ENCODE data around the gene RNASE11.

The RNASE11 gene

DNA sequence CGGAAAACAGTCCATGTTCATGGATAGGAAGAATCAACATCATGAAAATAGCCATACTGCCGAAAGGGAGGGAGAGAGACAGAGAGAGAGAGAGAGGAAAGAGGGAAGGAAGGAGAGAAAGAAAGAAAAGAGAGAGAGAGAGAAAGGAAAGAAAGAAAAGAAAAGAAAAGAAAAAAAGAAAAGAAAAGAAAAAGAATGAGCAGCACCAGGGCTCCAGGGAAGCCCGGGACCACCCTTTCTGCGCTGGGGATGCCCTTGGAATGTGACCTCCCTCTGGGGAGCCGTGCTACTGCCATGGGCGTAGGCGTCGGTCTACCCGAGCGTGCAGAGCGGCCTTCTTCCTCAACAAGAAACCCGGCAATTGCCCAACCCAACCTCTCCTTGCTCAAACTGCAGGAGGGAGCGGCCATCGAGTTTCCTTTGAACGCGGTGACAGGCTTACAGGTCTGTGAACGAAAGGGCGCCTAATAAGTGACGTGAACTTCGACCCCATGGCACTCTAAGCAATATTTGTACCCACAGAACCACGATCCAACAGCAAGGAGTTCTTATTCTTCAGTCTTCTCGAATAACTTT lies 36.8 kb upstream of the RNASE11 start (continued):
- TF ChIP-seq ZNF544 (tag by site-specific recombination; IDR thresholded peaks at IDR 0.05) (no peak), YY2 (tag by site-specific recombination; IDR thresholded peaks at IDR 0.05) (0 out of 2 replicates have a peak, but pooled peaks have one; percentile 24), ZBTB26 (tag by site-specific recombination; optimal IDR thresholded peaks at IDR 0.05) (peak; percentile 8), ZNF155 (tag by site-specific recombination; IDR thresholded peaks at IDR 0.05) (no peak; the same call in 1 of the 2 replicates), ZNF580 (tag by site-specific recombination; IDR thresholded peaks at IDR 0.05) (no peak), ZNF530 (tag by site-specific recombination; IDR thresholded peaks at IDR 0.05; ENCODE audit: low read depth) (0 out of 2 replicates have a peak, but pooled peaks have one; percentile 51), REPIN1 (tag by site-specific recombination; IDR thresholded peaks at IDR 0.05; ENCODE audit: low read depth) (0 out of 2 replicates have a peak, but pooled peaks have one; percentile 53), ZXDB (tag by site-specific recombination; IDR thresholded peaks at IDR 0.05) (peak; percentile 51; the same call in 1 of the 2 replicates), ELK4 (IDR thresholded peaks at IDR 0.05; ENCODE audit: borderline replicate concordance, low read depth, low read length) (no peak), KLF10 (tag by site-specific recombination; IDR thresholded peaks at IDR 0.05) (no peak; the same call in 1 of the 2 replicates), HOXD13 (CRISPR knock-in tag; IDR thresholded peaks at IDR 0.05; ENCODE audit: borderline replicate concordance) (no peak), SALL2 (tag by site-specific recombination; IDR thresholded peaks at IDR 0.05; ENCODE audit: borderline replicate concordance) (no peak), ZNF24 (tag by site-specific recombination; IDR thresholded peaks at IDR 0.05) (no peak), ZNF37A (tag by site-specific recombination; IDR thresholded peaks at IDR 0.05) (no peak), GLI2 (tag by site-specific recombination; IDR thresholded peaks at IDR 0.05; ENCODE audit: borderline replicate concordance, low read depth) (no peak), ZNF837 (tag by site-specific recombination; IDR thresholded peaks at IDR 0.05) (no peak), PRDM1 (tag by site-specific recombination; IDR thresholded peaks at IDR 0.05) (peak; percentile 88), ZNF623 (tag by site-specific recombination; IDR thresholded peaks at IDR 0.05) (no peak), ZNF248 (tag by site-specific recombination; IDR thresholded peaks at IDR 0.05) (peak; percentile 100), ZNF558 (tag by site-specific recombination; IDR thresholded peaks at IDR 0.05) (no peak), GLI4 (tag by site-specific recombination; IDR thresholded peaks at IDR 0.05) (no peak), TCF7L2 (IDR thresholded peaks at IDR 0.05; ENCODE audit: borderline replicate concordance, low read depth, low read length) (no peak), ZNF596 (tag by site-specific recombination; IDR thresholded peaks at IDR 0.05) (peak; percentile 52; the same call in 1 of the 2 replicates), ZNF121 (tag by site-specific recombination; IDR thresholded peaks at IDR 0.05) (no peak), ZNF114 (tag by site-specific recombination; IDR thresholded peaks at IDR 0.05) (no peak), ZFP69B (tag by site-specific recombination; IDR thresholded peaks at IDR 0.05) (peak; percentile 65; the same call in 1 of the 2 replicates), ZNF624 (tag by site-specific recombination; IDR thresholded peaks at IDR 0.05) (no peak), ZNF423 (tag by site-specific recombination; IDR thresholded peaks at IDR 0.05) (peak; percentile 84), ZNF610 (tag by site-specific recombination; IDR thresholded peaks at IDR 0.05; ENCODE audit: borderline replicate concordance) (peak; percentile 87; the same call in 1 of the 2 replicates), KLF16 (tag by site-specific recombination; IDR thresholded peaks at IDR 0.05) (peak; percentile 84)
- TF ChIP-seq, protein P1, sequence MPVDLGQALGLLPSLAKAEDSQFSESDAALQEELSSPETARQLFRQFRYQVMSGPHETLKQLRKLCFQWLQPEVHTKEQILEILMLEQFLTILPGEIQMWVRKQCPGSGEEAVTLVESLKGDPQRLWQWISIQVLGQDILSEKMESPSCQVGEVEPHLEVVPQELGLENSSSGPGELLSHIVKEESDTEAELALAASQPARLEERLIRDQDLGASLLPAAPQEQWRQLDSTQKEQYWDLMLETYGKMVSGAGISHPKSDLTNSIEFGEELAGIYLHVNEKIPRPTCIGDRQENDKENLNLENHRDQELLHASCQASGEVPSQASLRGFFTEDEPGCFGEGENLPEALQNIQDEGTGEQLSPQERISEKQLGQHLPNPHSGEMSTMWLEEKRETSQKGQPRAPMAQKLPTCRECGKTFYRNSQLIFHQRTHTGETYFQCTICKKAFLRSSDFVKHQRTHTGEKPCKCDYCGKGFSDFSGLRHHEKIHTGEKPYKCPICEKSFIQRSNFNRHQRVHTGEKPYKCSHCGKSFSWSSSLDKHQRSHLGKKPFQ (tag by site-specific recombination; IDR thresholded peaks at IDR 0.05) = no peak
- TF ChIP-seq, protein P2, sequence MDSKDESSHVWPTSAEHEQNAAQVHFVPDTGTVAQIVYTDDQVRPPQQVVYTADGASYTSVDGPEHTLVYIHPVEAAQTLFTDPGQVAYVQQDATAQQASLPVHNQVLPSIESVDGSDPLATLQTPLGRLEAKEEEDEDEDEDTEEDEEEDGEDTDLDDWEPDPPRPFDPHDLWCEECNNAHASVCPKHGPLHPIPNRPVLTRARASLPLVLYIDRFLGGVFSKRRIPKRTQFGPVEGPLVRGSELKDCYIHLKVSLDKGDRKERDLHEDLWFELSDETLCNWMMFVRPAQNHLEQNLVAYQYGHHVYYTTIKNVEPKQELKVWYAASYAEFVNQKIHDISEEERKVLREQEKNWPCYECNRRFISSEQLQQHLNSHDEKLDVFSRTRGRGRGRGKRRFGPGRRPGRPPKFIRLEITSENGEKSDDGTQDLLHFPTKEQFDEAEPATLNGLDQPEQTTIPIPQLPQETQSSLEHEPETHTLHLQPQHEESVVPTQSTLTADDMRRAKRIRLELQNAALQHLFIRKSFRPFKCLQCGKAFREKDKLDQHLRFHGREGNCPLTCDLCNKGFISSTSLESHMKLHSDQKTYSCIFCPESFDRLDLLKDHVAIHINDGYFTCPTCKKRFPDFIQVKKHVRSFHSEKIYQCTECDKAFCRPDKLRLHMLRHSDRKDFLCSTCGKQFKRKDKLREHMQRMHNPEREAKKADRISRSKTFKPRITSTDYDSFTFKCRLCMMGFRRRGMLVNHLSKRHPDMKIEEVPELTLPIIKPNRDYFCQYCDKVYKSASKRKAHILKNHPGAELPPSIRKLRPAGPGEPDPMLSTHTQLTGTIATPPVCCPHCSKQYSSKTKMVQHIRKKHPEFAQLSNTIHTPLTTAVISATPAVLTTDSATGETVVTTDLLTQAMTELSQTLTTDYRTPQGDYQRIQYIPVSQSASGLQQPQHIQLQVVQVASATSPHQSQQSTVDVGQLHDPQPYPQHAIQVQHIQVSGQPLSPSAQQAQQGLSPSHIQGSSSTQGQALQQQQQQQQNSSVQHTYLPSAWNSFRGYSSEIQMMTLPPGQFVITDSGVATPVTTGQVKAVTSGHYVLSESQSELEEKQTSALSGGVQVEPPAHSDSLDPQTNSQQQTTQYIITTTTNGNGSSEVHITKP (tag by site-specific recombination; IDR thresholded peaks at IDR 0.05) = peak; percentile 74
- TF ChIP-seq, protein P3, sequence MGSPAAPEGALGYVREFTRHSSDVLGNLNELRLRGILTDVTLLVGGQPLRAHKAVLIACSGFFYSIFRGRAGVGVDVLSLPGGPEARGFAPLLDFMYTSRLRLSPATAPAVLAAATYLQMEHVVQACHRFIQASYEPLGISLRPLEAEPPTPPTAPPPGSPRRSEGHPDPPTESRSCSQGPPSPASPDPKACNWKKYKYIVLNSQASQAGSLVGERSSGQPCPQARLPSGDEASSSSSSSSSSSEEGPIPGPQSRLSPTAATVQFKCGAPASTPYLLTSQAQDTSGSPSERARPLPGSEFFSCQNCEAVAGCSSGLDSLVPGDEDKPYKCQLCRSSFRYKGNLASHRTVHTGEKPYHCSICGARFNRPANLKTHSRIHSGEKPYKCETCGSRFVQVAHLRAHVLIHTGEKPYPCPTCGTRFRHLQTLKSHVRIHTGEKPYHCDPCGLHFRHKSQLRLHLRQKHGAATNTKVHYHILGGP (tag by site-specific recombination; IDR thresholded peaks at IDR 0.05) = no peak

All from HEK293 (cell line).